PC-9 (cell line): ENCODE results near the gene VWA5A. TPM values are rescaled to one million over a fixed set of nuclear protein-coding genes. Genes with fewer than 3 reads are reported as not detected.

Experiments
- BruUV-seq: library from RNA; stranded (reverse); fragments of 400-500 nt; replicated peaks from 2 replicates; lab custom pipeline; 2021; lab: Mats Ljungman, UMichigan
- CTCF ChIA-PET: fragments of 300-600 bp; sonication (Branson Sonifier 250); formaldehyde crosslinking; loops from one replicate; lab custom pipeline; 2022; ENCODE audit warnings: antibody characterized with exemption; lab: Charles Lee
- POLR2A ChIA-PET: fragments of 300-600 bp; sonication (Branson Sonifier 250); formaldehyde crosslinking; loops from one replicate; lab custom pipeline; 2022; ENCODE audit warnings: antibody characterized with exemption; ENCODE audit not compliant: unreplicated experiment; lab: Charles Lee
- DNase-seq, 2 experiments: peaks; one replicate each; pipeline versions ENCODE4 v3.0.0 to v3.0.0-alpha.2; 2015 to 2022; ENCODE audit warnings: mixed read lengths in 1 of 2
- H2AFZ ChIP-seq: fragments of 200-600 bp; sonication (generic); 2 replicates; pipeline ENCODE4 v1.8.1; 2017; ENCODE audit warnings: antibody characterized with exemption
- H3F3A ChIP-seq: fragments of 200-600 bp; sonication (generic); 2 replicates; pipeline ENCODE4 v1.8.1; 2017; ENCODE audit warnings: antibody characterized with exemption, mild to moderate bottlenecking, low read depth; ENCODE audit not compliant: insufficient read depth
- H3K27ac ChIP-seq: fragments of 200-600 bp; sonication (generic); 2 replicates; pipeline ENCODE4 v1.6.1; 2016; ENCODE audit warnings: mixed run types
- H3K27me3 ChIP-seq: fragments of 200-600 bp; sonication (generic); 2 replicates; pipeline ENCODE4 v1.6.1; 2016; ENCODE audit warnings: low read depth, mixed run types; ENCODE audit not compliant: insufficient read depth
- H3K36me3 ChIP-seq: fragments of 200-600 bp; sonication (generic); 2 replicates; pipeline ENCODE4 v1.6.1; 2016; ENCODE audit warnings: low read depth, mixed run types
- H3K4me1 ChIP-seq: fragments of 200-600 bp; sonication (generic); replicated peaks from 2 replicates; pipeline ENCODE4 v1.6.1; 2016; ENCODE audit warnings: mixed run types; ENCODE audit not compliant: insufficient read depth
- H3K4me2 ChIP-seq: fragments of 200-600 bp; sonication (generic); 2 replicates; pipeline ENCODE4 v1.6.1; 2017; ENCODE audit warnings: mixed run types
- H3K4me3 ChIP-seq: fragments of 200-600 bp; sonication (generic); 2 replicates; pipeline ENCODE4 v1.6.1; 2016; ENCODE audit warnings: mixed run types
- H3K79me2 ChIP-seq: fragments of 200-600 bp; sonication (generic); 2 replicates; pipeline ENCODE4 v1.6.1; 2017; ENCODE audit warnings: low read depth, mixed run types
- H3K9me2 ChIP-seq: fragments of 200-600 bp; sonication (generic); 2 replicates; pipeline ENCODE4 v1.8.1; 2017; ENCODE audit warnings: mild to moderate bottlenecking; ENCODE audit not compliant: insufficient read depth
- H3K9me3 ChIP-seq: fragments of 200-600 bp; sonication (generic); 2 replicates; pipeline ENCODE4 v1.8.1; 2016; ENCODE audit warnings: low read depth; ENCODE audit not compliant: insufficient read depth
- H4K20me1 ChIP-seq: fragments of 200-600 bp; sonication (generic); 2 replicates; pipeline ENCODE4 v1.8.1; 2017; ENCODE audit not compliant: insufficient read depth
- CTCF ChIP-seq: fragments of 200-600 bp; sonication (generic); conservative IDR thresholded peaks from 2 replicates; pipeline ENCODE4 v1.6.1; 2017; ENCODE audit warnings: mixed run types, antibody characterized with exemption, mild to moderate bottlenecking, moderate library complexity
- EZH2 ChIP-seq: fragments of 200-600 bp; sonication (generic); IDR thresholded peaks from 2 replicates; pipeline ENCODE4 v1.8.0; 2017; ENCODE audit warnings: antibody characterized with exemption, low read depth
- intact Hi-C: fragments of 100-400 bp; cut with micrococcal nuclease; formaldehyde crosslinking; loops from one replicate; pipeline ENCODE4 v1.10.0; 2022; ENCODE audit not compliant: unreplicated experiment
- total RNA-seq: library from RNA; stranded (reverse); gene quantifications from 2 replicates; pipeline ENCODE4 v1.2.3, GENCODE V29; 2021

The VWA5A gene
- total RNA-seq, 1 experiment from 2014 or later, result 2.7 TPM

DNA sequence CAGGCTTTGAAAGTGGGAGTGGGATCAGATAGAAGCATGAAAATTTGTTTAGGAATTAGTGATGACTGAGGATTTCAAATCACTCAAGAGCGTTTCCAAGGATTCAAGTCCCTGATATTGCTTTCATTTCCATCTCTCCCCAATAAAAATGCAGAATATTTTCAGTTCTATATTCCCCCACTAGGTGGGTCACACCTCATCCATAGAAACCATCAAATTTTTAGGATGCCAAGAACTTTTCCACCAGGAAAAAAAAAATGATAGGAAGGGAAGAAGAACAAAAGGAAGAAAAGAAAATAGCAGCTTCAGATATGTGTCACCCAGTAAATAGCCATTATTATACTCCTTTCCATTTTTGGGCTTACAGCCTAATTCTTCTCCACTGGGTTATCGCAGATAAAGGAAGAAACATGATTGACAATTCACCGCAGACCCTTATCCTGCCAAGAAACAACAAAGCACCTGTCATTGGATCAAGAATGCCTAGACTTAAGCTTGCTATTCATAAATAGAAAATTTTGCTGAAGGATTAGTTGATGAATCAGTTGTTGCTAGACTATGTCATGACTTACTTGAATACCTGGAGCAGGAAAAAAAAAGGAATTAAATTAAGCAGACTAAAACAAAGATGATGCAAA, 37.6 kb downstream of the VWA5A start:
- no peaks in the 10 kb centered on the region for H3K79me2 ChIP-seq
- H3K4me2 ChIP-seq, result no peak overlapping the region
- H3K4me3 ChIP-seq, result no peak overlapping the region
- intact Hi-C loops, result no loop called here
- no peak overlapping the region for H2AFZ ChIP-seq
- BruUV-seq, result no TSS peak
- CTCF ChIA-PET, result no interaction called here
- no peak for TF ChIP-seq EZH2
- no peak for TF ChIP-seq CTCF
- no peaks in the 10 kb centered on the region for H3K4me1 ChIP-seq
- no peaks in the 10 kb centered on the region for H4K20me1 ChIP-seq
- POLR2A ChIA-PET, result no interaction called here
- H3K27ac ChIP-seq, result no peak overlapping the region
- no peaks in the 10 kb centered on the region for H3K36me3 ChIP-seq
- no peaks in the 10 kb centered on the region for H3K9me2 ChIP-seq
- DNase-seq, result no peak
- H3K9me3 ChIP-seq, result no peaks in the 10 kb centered on the region
- H3F3A ChIP-seq, result no peaks in the 10 kb centered on the region
- H3K27me3 ChIP-seq, result no peaks in the 10 kb centered on the region

DNA sequence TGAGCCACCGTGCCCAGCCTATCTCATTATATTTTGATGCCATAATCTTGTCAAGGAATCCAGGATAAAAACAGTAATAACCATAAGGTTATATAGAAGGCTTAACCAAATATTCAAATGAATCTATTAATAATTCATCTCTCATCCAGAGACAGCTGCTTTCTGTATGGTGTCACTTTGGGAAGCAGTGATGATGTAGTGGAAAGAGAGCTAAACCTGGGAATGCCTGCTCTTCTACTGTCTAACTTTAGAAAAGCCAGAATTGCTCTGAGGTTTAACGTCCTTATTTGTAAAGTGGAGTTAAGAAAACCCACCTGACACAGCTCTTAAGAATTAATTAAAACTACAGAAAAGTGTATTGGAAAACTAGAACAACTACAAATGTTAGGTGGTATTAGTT, 38.6 kb downstream of the VWA5A start:
- no peaks in the 10 kb centered on the region for H4K20me1 ChIP-seq
- CTCF ChIA-PET, result no interaction called here
- H3K27me3 ChIP-seq, result no peaks in the 10 kb centered on the region
- no TSS peak for BruUV-seq
- no peaks in the 10 kb centered on the region for H3K79me2 ChIP-seq
- intact Hi-C loops, result no loop called here
- no peak overlapping the region for H3K27ac ChIP-seq
- no peak overlapping the region for H3K4me3 ChIP-seq
- H3K9me2 ChIP-seq, result no peaks in the 10 kb centered on the region
- H3K4me1 ChIP-seq, result no peaks in the 10 kb centered on the region
- H3K9me3 ChIP-seq, result no peaks in the 10 kb centered on the region
- no peak for TF ChIP-seq CTCF
- TF ChIP-seq EZH2, result no peak
- H3K4me2 ChIP-seq, result no peak overlapping the region
- no peak overlapping the region for H2AFZ ChIP-seq
- POLR2A ChIA-PET, result no interaction called here
- H3F3A ChIP-seq, result no peaks in the 10 kb centered on the region
- no peak for DNase-seq
- no peaks in the 10 kb centered on the region for H3K36me3 ChIP-seq

DNA sequence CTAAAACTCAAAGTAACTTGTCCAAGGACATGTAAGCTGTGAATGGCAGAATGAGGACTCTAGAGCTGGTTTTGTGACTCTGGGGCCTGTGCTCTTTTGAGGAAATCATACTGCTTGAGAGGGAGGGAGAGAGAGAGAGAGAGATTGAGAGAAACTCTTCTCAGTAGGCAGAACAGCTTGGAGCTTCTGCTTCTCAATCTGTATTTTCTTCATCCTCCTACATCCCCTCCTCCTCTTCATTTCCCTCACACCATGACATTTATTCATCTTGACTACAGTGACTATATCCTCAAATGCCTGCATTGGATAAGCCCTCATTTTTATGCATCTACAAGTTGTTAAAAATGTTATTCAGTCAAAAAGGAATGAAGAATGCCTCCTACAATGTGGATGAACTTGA, 44.2 kb downstream of the VWA5A start:
- Histone ChIP-seq H3K79me2 (no peaks in the 10 kb centered on the region), H2AFZ (no peak overlapping the region), H3F3A (no peaks in the 10 kb centered on the region), H3K27me3 (peaks cover 10% of the 10 kb centered on the region; the same call in 1 of the 2 replicates), H3K27ac (no peak overlapping the region), H3K4me3 (no peak overlapping the region), H3K9me3 (no peaks in the 10 kb centered on the region), H3K4me1 (no peaks in the 10 kb centered on the region), H4K20me1 (no peaks in the 10 kb centered on the region), H3K36me3 (no peaks in the 10 kb centered on the region), H3K4me2 (no peak overlapping the region), H3K9me2 (no peaks in the 10 kb centered on the region)
- CTCF ChIA-PET, result no interaction called here
- POLR2A ChIA-PET, result no interaction called here
- TF ChIP-seq CTCF (no peak), EZH2 (no peak)
- no TSS peak for BruUV-seq
- intact Hi-C loops, result no loop called here
- no peak for DNase-seq
